Hepatocyte (in vitro differentiated cells): ENCODE results near the gene SYNJ2. TPM values are rescaled to one million over a fixed set of nuclear protein-coding genes. Genes with fewer than 3 reads are reported as not detected.

Source experiments
- DNase-seq: peaks from one replicate; pipeline ENCODE4 v3.0.0-alpha.2; 2016; ENCODE audit warnings: low spot score
- H2AFZ ChIP-seq: fragments of 200-600 bp; sonication (generic); 2 replicates; pipeline ENCODE4 v1.6.0; 2016; ENCODE audit warnings: antibody characterized with exemption, mild to moderate bottlenecking
- H3K27ac ChIP-seq: fragments of 200-600 bp; sonication (generic); 2 replicates; pipeline ENCODE4 v1.5.1; 2016; ENCODE audit warnings: mild to moderate bottlenecking
- H3K27me3 ChIP-seq: fragments of 200-600 bp; sonication (generic); 2 replicates; pipeline ENCODE4 v1.6.1; 2016
- H3K36me3 ChIP-seq: fragments of 200-600 bp; sonication (generic); replicated peaks from 2 replicates; pipeline ENCODE4 v1.5.1; 2016; ENCODE audit warnings: low read depth; ENCODE audit not compliant: insufficient read depth
- H3K4me1 ChIP-seq: fragments of 200-600 bp; sonication (generic); 2 replicates; pipeline ENCODE4 v1.5.1; 2016; ENCODE audit warnings: mild to moderate bottlenecking, moderate library complexity; ENCODE audit not compliant: insufficient read depth
- H3K4me2 ChIP-seq: fragments of 200-600 bp; sonication (generic); 2 replicates; pipeline ENCODE4 v1.6.0; 2016
- H3K4me3 ChIP-seq: fragments of 200-600 bp; sonication (generic); 2 replicates; pipeline ENCODE4 v1.5.1; 2016; ENCODE audit warnings: mild to moderate bottlenecking
- H3K79me2 ChIP-seq: fragments of 200-600 bp; sonication (generic); 2 replicates; pipeline ENCODE4 v1.6.0; 2017; ENCODE audit warnings: mild to moderate bottlenecking
- H3K9me2 ChIP-seq: fragments of 200-600 bp; sonication (generic); replicated peaks from 2 replicates; pipeline ENCODE4 v1.6.0; 2017; ENCODE audit warnings: mild to moderate bottlenecking; ENCODE audit not compliant: insufficient read depth
- H3K9me3 ChIP-seq: fragments of 200-600 bp; sonication (generic); 2 replicates; pipeline ENCODE4 v1.5.1; 2016; ENCODE audit warnings: low read depth, mild to moderate bottlenecking
- H4K20me1 ChIP-seq: fragments of 200-600 bp; sonication (generic); 2 replicates; pipeline ENCODE4 v1.6.0; 2016; ENCODE audit warnings: mild to moderate bottlenecking; ENCODE audit not compliant: insufficient read depth, poor library complexity, severe bottlenecking
- EZH2 ChIP-seq: fragments of 200-600 bp; sonication (generic); IDR thresholded peaks from 2 replicates; pipeline ENCODE4 v1.6.1; 2016; ENCODE audit warnings: antibody characterized with exemption, mild to moderate bottlenecking, borderline replicate concordance
- EZH2phosphoT487 ChIP-seq: fragments of 200-600 bp; sonication (generic); IDR thresholded peaks from one replicate; pipeline ENCODE4 v1.6.1; 2018; ENCODE audit warnings: antibody characterized with exemption, mild to moderate bottlenecking, low read depth, moderate library complexity; ENCODE audit not compliant: unreplicated experiment, severe bottlenecking
- WGBS: methylation state at CpG from one replicate; pipeline ENCODE4 v1.1.6; 2016; ENCODE audit warnings: low lambda C conversion rate; ENCODE audit errors: missing lambda C conversion rate; 5-methylcytosine and 5-hydroxymethylcytosine counted together
- polyA plus RNA-seq: library from polyadenylated mRNA; unstranded; fragments of >200 nt; fragmentation: Nextera tagmentation; extraction: Ambion mirVana; gene quantifications from 2 replicates; pipeline ENCODE4 v1.2.1, GENCODE V29; 2016
- total RNA-seq: library from RNA; depleted of rRNA; stranded (reverse); fragments of >200 nt; gene quantifications from 2 replicates; pipeline ENCODE4 v1.2.3, GENCODE V29; 2014
- TF ChIP-seq, protein P1 (sequence below): fragments of 200-600 bp; sonication (generic); IDR thresholded peaks from 2 replicates; pipeline ENCODE4 v1.5.1; 2016; ENCODE audit warnings: antibody characterized with exemption, mild to moderate bottlenecking; ENCODE audit not compliant: poor library complexity

The SYNJ2 gene
- total and polyA plus RNA-seq, 2 experiments from 2014 or later: 15.4 to 21.4 TPM

DNA sequence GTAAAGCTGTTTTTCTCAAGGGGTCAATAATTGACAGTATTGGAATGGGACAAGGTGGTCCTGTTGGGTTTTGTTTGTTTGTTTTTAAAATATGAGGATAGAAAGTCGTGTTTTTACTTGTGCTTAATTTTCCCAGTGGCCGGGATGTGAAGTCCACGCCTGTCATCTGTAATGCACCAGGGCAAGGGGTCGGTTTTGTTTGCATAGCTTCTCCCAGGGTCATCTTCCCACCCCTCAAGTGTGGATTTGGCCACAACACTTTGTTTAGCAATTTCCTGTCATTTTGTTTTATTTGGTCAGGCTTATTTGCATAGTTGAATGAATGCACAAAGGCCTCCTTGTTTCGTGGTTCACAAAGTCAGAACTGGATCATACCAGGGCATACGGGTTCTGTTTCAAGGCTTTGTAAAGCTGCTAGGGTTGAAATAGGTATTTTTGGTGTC, 29.8 kb downstream of the SYNJ2 start:
- peaks cover 84% of the 10 kb centered on the region for H3K79me2 ChIP-seq
- H3K9me2 ChIP-seq: no peaks in the 10 kb centered on the region
- no peak for TF ChIP-seq EZH2phosphoT487
- TF ChIP-seq EZH2: no peak
- TF ChIP-seq, protein P1, sequence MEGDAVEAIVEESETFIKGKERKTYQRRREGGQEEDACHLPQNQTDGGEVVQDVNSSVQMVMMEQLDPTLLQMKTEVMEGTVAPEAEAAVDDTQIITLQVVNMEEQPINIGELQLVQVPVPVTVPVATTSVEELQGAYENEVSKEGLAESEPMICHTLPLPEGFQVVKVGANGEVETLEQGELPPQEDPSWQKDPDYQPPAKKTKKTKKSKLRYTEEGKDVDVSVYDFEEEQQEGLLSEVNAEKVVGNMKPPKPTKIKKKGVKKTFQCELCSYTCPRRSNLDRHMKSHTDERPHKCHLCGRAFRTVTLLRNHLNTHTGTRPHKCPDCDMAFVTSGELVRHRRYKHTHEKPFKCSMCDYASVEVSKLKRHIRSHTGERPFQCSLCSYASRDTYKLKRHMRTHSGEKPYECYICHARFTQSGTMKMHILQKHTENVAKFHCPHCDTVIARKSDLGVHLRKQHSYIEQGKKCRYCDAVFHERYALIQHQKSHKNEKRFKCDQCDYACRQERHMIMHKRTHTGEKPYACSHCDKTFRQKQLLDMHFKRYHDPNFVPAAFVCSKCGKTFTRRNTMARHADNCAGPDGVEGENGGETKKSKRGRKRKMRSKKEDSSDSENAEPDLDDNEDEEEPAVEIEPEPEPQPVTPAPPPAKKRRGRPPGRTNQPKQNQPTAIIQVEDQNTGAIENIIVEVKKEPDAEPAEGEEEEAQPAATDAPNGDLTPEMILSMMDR: no peak
- H3K4me2 ChIP-seq: no peak overlapping the region
- H2AFZ ChIP-seq: no peak overlapping the region
- H4K20me1 ChIP-seq: no peaks in the 10 kb centered on the region
- H3K36me3 ChIP-seq: no peaks in the 10 kb centered on the region
- WGBS: 72% methylated on average over 6 of the region's 6 CpGs
- H3K9me3 ChIP-seq: no peaks in the 10 kb centered on the region
- no peaks in the 10 kb centered on the region for H3K27me3 ChIP-seq
- peaks cover 6% of the 10 kb centered on the region for H3K4me1 ChIP-seq
- H3K4me3 ChIP-seq: no peak overlapping the region
- H3K27ac ChIP-seq: peak overlapping the region; percentile 40
- DNase-seq: no peak

DNA sequence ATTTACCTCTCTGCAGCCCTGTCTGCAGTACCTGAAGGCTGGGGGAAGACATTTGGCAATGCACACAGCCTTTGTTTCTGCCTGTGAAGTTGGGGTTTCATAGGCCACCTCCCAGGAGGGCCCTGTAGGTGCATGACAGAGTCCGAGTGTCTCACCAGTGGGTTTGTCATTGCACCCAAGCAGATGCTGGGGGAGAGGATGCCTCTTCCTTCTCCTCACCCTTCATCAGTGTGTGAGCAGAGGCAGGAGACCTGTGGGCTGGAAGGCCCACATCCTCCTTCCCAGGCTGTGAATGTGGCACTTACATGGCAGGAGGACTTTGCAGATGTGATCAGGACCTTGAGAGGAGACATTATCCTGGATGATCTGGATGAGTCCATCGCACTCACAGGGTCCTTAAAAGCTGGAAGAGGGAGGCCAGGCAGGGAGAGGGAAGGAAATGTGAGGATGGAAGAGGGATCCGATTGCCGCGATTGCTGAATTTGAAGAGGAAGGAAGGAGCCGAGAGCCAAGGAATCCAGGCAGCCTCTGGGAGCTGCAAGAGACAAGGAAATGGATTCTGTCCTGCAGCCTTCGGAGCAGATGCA, 30.4 kb downstream of the SYNJ2 start:
- Histone ChIP-seq H2AFZ (no peak overlapping the region), H3K4me2 (no peak overlapping the region), H3K9me3 (no peaks in the 10 kb centered on the region), H4K20me1 (no peaks in the 10 kb centered on the region), H3K36me3 (no peaks in the 10 kb centered on the region), H3K79me2 (peaks cover 78% of the 10 kb centered on the region), H3K4me1 (peaks cover 6% of the 10 kb centered on the region), H3K27me3 (no peaks in the 10 kb centered on the region), H3K27ac (peak overlapping the region; percentile 40), H3K4me3 (no peak overlapping the region), H3K9me2 (no peaks in the 10 kb centered on the region)
- WGBS: 96% methylated on average over 7 of the region's 7 CpGs
- TF ChIP-seq, protein P1: no peak
- TF ChIP-seq EZH2phosphoT487: no peak
- no peak for DNase-seq

DNA sequence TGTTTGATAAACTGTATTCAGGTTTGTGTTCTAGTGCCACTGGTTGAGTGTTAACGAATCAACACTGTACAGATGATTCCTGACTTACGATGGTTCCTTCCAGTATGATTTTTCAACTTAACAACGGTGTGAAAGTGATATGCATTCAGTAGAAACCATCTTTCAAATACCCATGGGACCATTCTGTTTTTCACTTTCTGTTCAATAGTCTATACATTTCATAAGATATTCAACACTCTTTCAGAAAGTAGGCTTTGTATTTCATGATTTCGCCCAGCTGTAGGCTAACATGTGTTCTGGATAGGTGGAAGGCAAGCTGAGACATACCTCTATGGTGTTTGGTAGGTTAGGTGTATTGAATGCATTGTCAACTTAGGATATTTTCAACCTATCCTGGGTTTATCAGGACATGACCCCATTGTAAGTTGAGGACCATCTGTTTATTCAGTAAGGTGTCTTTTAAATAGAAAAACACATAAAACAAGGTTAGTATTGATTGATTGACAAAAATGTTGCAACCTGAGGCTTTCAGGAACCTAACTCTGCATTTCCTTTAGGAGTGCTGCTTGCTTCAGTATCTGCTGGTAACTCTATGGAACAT, 32.3 kb downstream of the SYNJ2 start:
- Histone ChIP-seq H3K79me2 (peaks cover 61% of the 10 kb centered on the region), H3K36me3 (no peaks in the 10 kb centered on the region), H3K4me3 (no peak overlapping the region), H3K27ac (no peak overlapping the region), H3K4me1 (no peaks in the 10 kb centered on the region), H4K20me1 (no peaks in the 10 kb centered on the region), H3K27me3 (no peaks in the 10 kb centered on the region), H2AFZ (no peak overlapping the region), H3K4me2 (no peak overlapping the region), H3K9me3 (no peaks in the 10 kb centered on the region), H3K9me2 (no peaks in the 10 kb centered on the region)
- TF ChIP-seq, protein P1: no peak
- TF ChIP-seq EZH2 (no peak), EZH2phosphoT487 (no peak)
- WGBS: 89% methylated on average over 4 of the region's 4 CpGs
- DNase-seq: no peak
